Stimulated activated CD4-positive, alpha-beta T cell treated with anti-CD3 and anti-CD28 coated beads, TNF-alpha, amount 100 ng/mL, for 48 hours (primary cell): Measurements from ENCODE around the gene PTCRA.
"Not testable (repeated sequence)": the region's sequence is repeated elsewhere in the genome, so short reads cannot be mapped to it uniquely, and the experiment has no call there.

Experiments used
- DNase-seq, 3 donors: peaks; one replicate each; pipeline ENCODE4 v3.0.0-alpha.2; 2020; ENCODE audit warnings: low read depth in 3 of 3

PTCRA gene

GRCh38 chr6:42939810-42940167 is 23.9 kb downstream of the PTCRA start:
- no peak for DNase-seq

DNA sequence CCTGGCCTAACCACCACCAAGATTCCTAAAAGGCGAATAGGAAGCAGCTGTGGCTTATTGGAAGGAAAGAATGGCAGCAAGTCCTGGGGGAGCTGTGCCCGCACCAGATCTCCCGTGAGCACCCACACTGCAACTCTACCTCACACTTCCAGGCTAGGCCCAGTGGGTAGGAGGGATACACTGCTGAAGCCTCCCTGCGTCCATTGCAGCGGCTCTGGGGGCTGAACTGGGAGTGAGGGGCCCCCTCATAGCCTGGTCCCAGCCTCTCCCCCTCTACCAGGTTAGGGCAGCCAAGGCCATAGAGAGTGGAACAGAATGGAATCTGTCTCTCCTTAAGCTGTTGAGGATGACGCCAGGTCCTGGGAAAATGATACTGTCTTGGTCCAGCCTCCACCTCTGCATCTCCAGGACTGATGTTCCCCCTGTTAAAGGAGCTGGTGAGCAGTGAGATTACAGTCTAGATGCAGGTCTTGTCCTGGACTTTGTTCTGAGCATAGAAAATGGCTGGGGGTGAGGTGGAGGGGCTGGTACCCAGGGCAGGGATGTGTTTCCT is 24.7 kb downstream of the PTCRA start:
- no peak for DNase-seq

DNA sequence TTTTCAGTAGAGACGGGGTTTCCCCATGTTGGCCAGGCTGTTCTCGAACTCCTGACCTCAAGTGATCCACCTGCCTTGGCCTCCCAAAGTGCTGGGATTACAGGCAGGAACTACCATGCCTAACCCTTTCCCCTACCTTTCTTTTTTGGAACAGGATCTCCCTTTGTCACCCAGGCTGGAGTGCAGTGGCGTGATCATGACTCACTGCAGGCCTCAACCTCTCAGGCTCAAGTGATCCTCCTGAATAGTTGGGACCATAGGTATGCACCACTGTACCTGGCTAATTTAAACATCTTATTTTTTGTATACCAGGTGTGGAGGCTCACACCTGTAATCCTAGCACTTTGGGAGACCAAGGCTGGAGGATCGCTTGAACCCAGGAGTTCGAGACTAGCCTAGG is 25.5 kb downstream of the PTCRA start:
- not testable (repeated sequence) for DNase-seq

- DNase-seq: no peak
Measured at GRCh38 chr6:42942444-42942843, 26.6 kb downstream of the PTCRA start.

DNA sequence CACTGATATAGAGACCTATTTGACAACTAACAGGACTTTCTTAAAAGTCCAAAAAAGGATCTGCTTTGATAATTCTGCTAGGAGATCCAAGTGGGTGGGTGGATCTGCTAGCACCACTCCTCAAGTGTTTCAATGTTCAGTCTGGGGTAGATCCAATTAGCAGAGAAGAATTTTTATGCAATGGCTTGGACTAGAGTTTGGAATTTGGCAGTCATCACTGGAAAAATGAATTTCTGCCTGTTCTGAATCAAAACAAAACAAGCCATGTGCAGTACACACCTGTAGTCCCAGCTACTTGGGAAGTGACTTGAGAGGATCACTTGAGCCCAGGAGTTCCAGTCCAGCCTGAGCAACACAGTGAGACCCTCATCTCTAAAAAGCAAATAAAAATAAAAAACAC is 32.1 kb downstream of the PTCRA start:
- DNase-seq: no peak

GRCh38 chr6:42952389-42952788 is 36.5 kb downstream of the PTCRA start:
- no peak for DNase-seq

GRCh38 chr6:42954405-42954804 is 38.6 kb downstream of the PTCRA start:
- not testable (repeated sequence) for DNase-seq

GRCh38 chr6:42958125-42958524 is 42.3 kb downstream of the PTCRA start:
- no peak for DNase-seq

DNA sequence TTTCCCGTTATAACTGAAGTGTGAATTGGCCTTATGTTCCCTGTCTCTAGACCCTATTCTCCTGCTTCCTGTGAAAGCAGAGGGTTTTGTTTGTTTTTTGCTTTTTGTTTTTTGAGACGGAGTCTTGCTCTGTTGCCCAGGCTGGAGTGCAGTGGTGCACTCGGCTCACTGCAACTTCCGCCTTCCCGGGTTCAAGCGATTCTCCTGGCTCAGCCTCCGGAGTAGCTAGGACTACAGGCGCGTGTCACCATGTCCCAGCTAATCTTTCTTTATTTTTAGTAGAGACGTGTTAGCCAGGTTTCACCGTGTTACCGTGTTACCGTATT is 44.0 kb downstream of the PTCRA start:
- DNase-seq: no peak

GRCh38 chr6:42960243-42961019 is 44.6 kb downstream of the PTCRA start, which contains the start of gene GNMT:
Gene GNMT, plus strand, starts transcription at chr6:42960754. Its CDS starts 14 bp downstream, at chr6:42960768.
- peak in 1 of 3 donors; percentile 21 for DNase-seq

DNA sequence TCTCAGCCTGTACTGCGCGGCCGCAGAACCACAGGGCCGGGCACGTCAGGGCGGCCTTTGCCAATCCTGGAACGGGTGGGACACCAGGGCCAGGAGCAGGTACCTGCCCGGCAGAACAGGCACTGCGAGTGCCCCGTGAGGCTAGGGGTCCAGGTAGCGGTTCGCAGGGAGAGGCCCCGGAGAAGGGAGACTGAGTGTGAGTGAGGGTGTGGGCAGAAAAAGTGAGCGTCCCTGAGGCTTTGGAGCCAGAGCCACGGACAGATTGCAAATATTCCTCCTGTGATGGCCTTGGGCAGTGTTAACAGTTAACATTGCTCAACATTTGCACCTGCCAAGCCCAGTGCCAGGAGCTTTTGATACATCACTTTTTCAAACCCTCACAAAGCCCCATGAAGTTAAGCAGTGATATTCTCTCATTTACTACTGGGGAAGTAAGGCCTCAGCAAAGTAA is 45.2 kb downstream of the PTCRA start:
- DNase-seq: no peak

DNA sequence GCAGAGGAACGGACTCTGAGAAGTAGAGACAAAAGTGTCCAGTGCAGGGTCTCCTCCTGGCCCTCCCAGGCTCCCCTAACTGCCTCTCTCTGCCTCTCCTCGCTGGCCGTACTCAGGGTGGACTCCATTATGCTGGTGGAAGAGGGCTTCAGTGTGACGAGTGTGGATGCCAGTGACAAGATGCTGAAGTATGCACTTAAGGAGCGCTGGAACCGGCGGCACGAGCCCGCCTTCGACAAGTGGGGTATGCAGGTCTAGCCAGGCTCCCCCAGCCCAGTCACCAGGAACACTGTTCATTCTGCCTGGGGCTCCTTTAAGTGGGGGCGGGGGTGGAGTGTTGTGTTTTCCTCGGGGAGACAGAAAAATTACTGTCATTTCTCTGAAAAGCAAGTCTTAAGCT is 46.2 kb downstream of the PTCRA start:
- DNase-seq: no peak

DNA sequence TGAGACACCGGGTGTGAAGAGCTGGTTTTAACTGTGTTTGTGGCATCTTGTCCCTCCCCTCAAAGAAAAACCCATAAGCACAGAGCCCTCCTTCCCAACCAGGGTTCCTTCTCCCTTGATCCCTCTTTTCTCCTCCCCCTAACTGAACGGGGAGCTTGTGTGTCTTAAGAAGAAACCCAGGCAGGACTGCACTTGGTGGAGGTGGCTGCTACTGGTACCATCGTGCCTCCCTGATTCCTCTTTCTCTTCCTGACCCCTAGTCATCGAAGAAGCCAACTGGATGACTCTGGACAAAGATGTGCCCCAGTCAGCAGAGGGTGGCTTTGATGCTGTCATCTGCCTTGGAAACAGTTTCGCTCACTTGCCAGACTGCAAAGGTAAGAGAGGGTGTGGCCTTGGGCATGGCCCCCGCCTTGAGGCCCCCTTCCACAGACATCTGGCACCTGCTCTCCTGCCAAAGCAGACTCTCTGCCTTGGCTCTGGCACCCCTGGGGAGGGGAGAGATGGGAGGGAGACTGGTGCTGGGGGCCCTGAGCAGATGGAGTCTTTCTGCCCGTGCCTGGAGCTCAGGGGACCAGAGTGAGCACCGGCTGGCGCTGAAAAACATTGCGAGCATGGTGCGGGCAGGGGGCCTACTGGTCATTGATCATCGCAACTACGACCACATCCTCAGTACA is 46.8 kb downstream of the PTCRA start:
- DNase-seq: no peak

DNA sequence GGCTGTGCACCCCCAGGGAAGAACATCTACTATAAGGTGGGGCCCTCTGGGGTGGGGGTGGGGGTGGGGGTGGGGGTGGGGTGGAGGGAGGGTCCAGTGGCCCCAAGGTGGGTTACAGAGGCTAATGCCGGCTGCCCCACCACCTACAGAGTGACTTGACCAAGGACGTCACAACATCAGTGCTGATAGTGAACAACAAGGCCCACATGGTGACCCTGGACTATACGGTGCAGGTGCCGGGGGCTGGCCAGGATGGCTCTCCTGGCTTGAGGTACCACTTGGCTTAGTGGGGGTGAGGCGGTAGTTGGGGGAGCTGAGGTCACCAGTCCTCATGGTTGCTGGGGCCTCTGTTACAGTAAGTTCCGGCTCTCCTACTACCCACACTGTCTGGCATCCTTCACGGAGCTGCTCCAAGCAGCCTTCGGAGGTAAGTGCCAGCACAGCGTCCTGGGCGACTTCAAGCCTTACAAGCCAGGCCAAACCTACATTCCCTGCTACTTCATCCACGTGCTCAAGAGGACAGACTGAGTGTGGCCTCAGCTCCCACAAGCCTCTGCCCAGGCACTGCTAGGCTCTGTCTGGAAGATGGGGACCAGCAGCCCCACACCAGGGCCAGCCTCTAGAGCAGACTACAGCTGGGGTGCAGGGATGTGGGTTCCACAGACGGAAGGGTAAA is 47.5 kb downstream of the PTCRA start:
- DNase-seq: no peak

DNA sequence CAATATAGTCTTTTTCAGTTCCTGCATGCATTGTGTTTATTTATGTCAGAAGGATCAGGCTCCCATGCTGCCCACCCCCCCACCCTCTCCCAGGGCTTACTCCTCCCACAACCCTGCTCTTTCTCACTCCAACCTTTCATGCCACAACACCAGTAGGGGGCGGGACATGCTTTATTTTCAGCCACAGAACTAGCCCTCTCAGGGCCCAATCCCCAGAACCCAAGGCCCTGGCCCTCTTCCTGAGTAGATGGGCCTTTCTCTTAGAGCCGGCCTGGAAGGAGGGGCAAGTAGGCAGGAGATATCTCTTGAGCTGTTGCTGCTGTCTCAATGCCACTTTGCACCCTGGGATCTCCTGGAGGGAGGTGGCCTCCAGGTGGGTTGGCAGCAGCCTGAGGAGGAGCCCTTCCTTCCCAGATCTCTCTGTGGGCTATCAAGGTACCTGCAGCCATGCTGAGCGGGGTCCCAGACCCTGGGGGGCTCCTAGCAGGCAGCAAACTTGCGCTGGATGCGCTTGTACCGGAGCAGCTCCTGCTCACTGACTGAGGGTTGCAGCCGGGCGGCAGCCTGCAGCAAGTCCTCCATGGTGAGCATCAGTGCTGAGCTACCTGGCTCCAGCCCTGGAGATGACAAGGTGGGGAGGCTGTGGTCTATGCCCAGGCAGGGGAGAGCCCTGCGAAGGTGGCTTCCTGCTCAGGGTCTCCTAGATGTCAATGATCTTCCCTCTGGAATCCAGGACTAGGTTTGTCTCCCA is 48.2 kb downstream of the PTCRA start:
- no peak for DNase-seq

- DNase-seq: no peak
Measured at GRCh38 chr6:42966571-42966970, 50.7 kb downstream of the PTCRA start.

- no peak for DNase-seq
Measured at GRCh38 chr6:42967228-42967627, 51.4 kb downstream of the PTCRA start.

DNA sequence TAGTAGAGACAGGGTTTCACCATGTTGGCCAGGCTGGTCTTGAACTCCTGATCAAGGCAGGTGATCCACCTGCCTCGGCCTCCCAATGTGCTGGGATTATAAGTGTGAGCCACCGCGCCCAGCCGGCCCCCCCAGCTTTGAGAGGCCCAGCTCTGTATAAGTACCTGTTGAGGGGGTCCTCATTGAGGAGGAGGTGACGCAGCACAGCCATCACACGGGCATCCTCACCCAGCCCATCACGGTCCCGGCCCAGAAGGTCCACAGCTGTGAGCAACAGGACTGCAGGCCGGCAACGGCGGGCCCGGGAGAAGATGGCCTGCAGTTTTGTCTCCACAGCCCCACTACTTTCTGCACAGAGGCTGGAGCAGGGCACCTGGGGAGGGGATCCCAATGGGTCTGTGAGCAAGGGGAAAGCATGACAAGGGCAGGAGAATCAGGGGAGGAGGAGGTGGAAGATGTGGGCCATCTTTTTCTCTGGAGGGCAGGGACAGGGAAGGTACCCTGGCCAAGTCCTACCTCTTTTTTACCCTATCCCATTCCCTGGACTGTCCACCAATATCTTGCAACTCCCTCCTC is 52.4 kb downstream of the PTCRA start:
- DNase-seq: no peak

DNA sequence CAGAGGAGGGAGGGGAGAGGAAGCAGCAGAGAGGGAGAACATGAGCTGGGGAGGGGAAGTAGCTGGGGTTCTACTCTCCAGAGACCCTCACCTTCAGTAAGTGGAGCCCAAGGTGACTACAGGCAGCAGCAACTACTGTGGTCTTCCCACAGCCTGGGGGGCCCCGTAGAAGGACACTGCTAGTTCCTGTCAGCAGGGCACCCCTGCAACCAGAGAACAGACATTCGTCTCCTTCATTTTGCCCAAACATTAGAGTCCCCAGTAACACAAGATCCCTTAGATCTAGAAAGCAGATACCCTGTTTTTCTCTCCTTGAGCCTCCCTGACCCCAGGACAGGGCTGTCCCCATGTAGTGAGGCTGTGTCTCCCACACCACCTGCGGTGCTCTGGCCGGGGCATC is 52.9 kb downstream of the PTCRA start:
- DNase-seq: no peak

- DNase-seq: no peak
Measured at GRCh38 chr6:42969431-42969830, 53.6 kb downstream of the PTCRA start.

DNA sequence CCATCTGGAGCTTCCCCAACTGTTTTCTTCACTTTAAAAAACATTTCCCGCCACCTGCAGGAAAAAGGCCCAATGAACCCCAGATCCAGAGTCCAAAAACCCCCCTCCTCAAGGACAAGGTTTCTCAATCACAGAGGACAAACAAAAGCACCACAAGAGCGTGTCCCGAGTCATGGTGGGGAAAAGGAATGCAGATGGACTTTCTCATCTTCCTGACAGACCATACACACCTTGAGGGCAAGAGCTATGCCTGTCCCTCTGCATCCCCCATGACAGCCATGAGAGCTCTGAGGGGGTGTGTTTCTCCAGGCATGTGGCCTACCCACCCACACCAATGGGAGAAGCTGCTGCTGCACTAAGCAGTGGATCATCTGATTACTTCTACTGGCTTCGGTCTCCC is 54.1 kb downstream of the PTCRA start:
- no peak for DNase-seq
